ENCODE measurements around the gene EPS15. TPM values are rescaled to one million over a fixed set of nuclear protein-coding genes. Genes with fewer than 3 reads are reported as not detected.
"Not testable (repeated sequence)": the region's sequence is repeated elsewhere in the genome, so short reads cannot be mapped to it uniquely, and the experiment has no call there.

Gene EPS15
- total RNA-seq, 1 donor from 2014 or later: 37.1 TPM

GRCh38 chr1:51328279-51328678 is 190.8 kb downstream of the EPS15 start:
- Histone ChIP-seq H3K4me3 (ENCODE audit: low read depth, low read length) (no peak overlapping the region), H3K36me3 (ENCODE audit: control insufficient read depth, insufficient read depth, low read length) (no peaks in the 10 kb centered on the region), H3K27me3 (ENCODE audit: control insufficient read depth, insufficient read depth, low read length) (no peaks in the 10 kb centered on the region)
- TF ChIP-seq CTCF (IDR thresholded peaks at IDR 0.05; ENCODE audit: insufficient read depth, low read length, poor library complexity, severe bottlenecking): no peak
- DNase-seq (ENCODE audit: low read depth): no peak

- no peak for DNase-seq (ENCODE audit: low read depth)
- no peaks in the 10 kb centered on the region for H3K36me3 ChIP-seq (ENCODE audit: control insufficient read depth, insufficient read depth, low read length)
- H3K4me3 ChIP-seq (ENCODE audit: low read depth, low read length): no peak overlapping the region
- H3K27me3 ChIP-seq (ENCODE audit: control insufficient read depth, insufficient read depth, low read length): no peaks in the 10 kb centered on the region
- no peak for TF ChIP-seq CTCF (IDR thresholded peaks at IDR 0.05; ENCODE audit: insufficient read depth, low read length, poor library complexity, severe bottlenecking)
Observed at GRCh38 chr1:51327386-51327785, 191.7 kb downstream of the EPS15 start.

- TF ChIP-seq CTCF (IDR thresholded peaks at IDR 0.05; ENCODE audit: insufficient read depth, low read length, poor library complexity, severe bottlenecking): no peak
- no peak for DNase-seq (ENCODE audit: low read depth)
Observed at GRCh38 chr1:51326839-51327238, 192.2 kb downstream of the EPS15 start.

GRCh38 chr1:51325878-51326755 is 192.9 kb downstream of the EPS15 start:
- H3K27me3 ChIP-seq (ENCODE audit: control insufficient read depth, insufficient read depth, low read length): no peaks in the 10 kb centered on the region
- DNase-seq (ENCODE audit: low read depth): no peak
- no peak for TF ChIP-seq CTCF (IDR thresholded peaks at IDR 0.05; ENCODE audit: insufficient read depth, low read length, poor library complexity, severe bottlenecking)
- no peak overlapping the region for H3K4me3 ChIP-seq (ENCODE audit: low read depth, low read length)
- no peaks in the 10 kb centered on the region for H3K36me3 ChIP-seq (ENCODE audit: control insufficient read depth, insufficient read depth, low read length)

More at GRCh38 chr1:51326839-51327238, 192.2 kb downstream of the EPS15 start:
- no peaks in the 10 kb centered on the region for H3K27me3 ChIP-seq (ENCODE audit: control insufficient read depth, insufficient read depth, low read length)
- no peaks in the 10 kb centered on the region for H3K36me3 ChIP-seq (ENCODE audit: control insufficient read depth, insufficient read depth, low read length)
- H3K4me3 ChIP-seq (ENCODE audit: low read depth, low read length): no peak overlapping the region

- Histone ChIP-seq H3K36me3 (ENCODE audit: control insufficient read depth, insufficient read depth, low read length) (no peaks in the 10 kb centered on the region), H3K27me3 (ENCODE audit: control insufficient read depth, insufficient read depth, low read length) (no peaks in the 10 kb centered on the region), H3K4me3 (ENCODE audit: low read depth, low read length) (no peak overlapping the region)
- DNase-seq (ENCODE audit: low read depth): no peak
- no peak for TF ChIP-seq CTCF (IDR thresholded peaks at IDR 0.05; ENCODE audit: insufficient read depth, low read length, poor library complexity, severe bottlenecking)
Observed at GRCh38 chr1:51325391-51325790, 193.7 kb downstream of the EPS15 start.

- not testable (repeated sequence) for DNase-seq (ENCODE audit: low read depth); H3K27me3 ChIP-seq (ENCODE audit: control insufficient read depth, insufficient read depth, low read length); H3K4me3 ChIP-seq (ENCODE audit: low read depth, low read length); H3K36me3 ChIP-seq (ENCODE audit: control insufficient read depth, insufficient read depth, low read length)
Observed at GRCh38 chr1:51325011-51325385, 194.1 kb downstream of the EPS15 start.

All from kidney epithelial cell (primary cell).